HepG2 (cell line): ENCODE measurements around the gene LSM12. TPM values are rescaled to one million over a fixed set of nuclear protein-coding genes. Genes with fewer than 3 reads are reported as not detected.

ENCODE experiments used
- BATF2 ChIP-seq: sonication (generic); formaldehyde crosslinking; IDR thresholded peaks from 2 replicates; pipeline ENCODE4 v1.8.0; 2022; ENCODE audit warnings: mild to moderate bottlenecking, missing genetic modification reagents, moderate library complexity
- FOXA3 ChIP-seq: IDR thresholded peaks from 2 replicates; pipeline ENCODE4 v1.6.1; 2016; ENCODE audit warnings: missing genetic modification reagents, missing compliant biosample characterization
- MNT ChIP-seq: fragments of 450-650 bp; IDR thresholded peaks from 2 replicates; pipeline ENCODE4 v1.6.1; 2016
- NCOR1 ChIP-seq: fragments of 200-600 bp; sonication (generic); IDR thresholded peaks from 2 replicates; pipeline ENCODE4 v1.7.0; 2017; ENCODE audit warnings: antibody characterized with exemption, low read length, borderline replicate concordance
- RBAK ChIP-seq: sonication (generic); formaldehyde crosslinking; IDR thresholded peaks from 2 replicates; pipeline ENCODE4 v1.5.1; 2020; ENCODE audit warnings: mild to moderate bottlenecking, missing genetic modification reagents
- SSRP1 ChIP-seq: IDR thresholded peaks from 2 replicates; pipeline ENCODE4 v1.6.1; 2016; ENCODE audit warnings: control low read depth
- ZFP36L1 ChIP-seq: sonication (generic); formaldehyde crosslinking; IDR thresholded peaks from 2 replicates; pipeline ENCODE4 v1.8.0; 2022; ENCODE audit warnings: mild to moderate bottlenecking, missing genetic modification reagents, moderate library complexity
- ZFP62 ChIP-seq: sonication (generic); formaldehyde crosslinking; IDR thresholded peaks from 2 replicates; pipeline ENCODE4 v1.4.0; 2020; ENCODE audit warnings: missing genetic modification reagents
- ZNF20 ChIP-seq: sonication (generic); formaldehyde crosslinking; IDR thresholded peaks from 2 replicates; pipeline ENCODE4 v1.4.0; 2020; ENCODE audit warnings: mild to moderate bottlenecking, moderate library complexity, missing genetic modification reagents
- polyA plus RNA-seq, 8 experiments: library from polyadenylated mRNA; depleted of rRNA in 3 of 8; stranded (reverse) in 7 of 8; unstranded in 1 of 8; fragments of >200 nt; fragmentation: Illumina TruSeq in 4 of 8; extraction: Trizol in 4 of 8; gene quantifications; 2 replicates each; pipeline versions ENCODE4 v1.2.1 to v1.2.3, GENCODE V29; 2011 to 2016; ENCODE audit warnings: low read depth in 4 of 8, missing spikeins in 1 of 8, mixed read lengths in 1 of 8; ENCODE audit not compliant: insufficient read depth in 1 of 8
- total RNA-seq, 5 experiments: library from RNA; depleted of rRNA; stranded (reverse); fragments of >200 nt; fragmentation: Illumina TruSeq; extraction: Trizol; gene quantifications; 2 replicates each; pipeline ENCODE4 v1.2.3, GENCODE V29; 2016; ENCODE audit warnings: low read depth in 1 of 5
- TF ChIP-seq, protein P1 (sequence below): sonication (generic); formaldehyde crosslinking; IDR thresholded peaks from 2 replicates; pipeline ENCODE4 v1.8.1; 2023; ENCODE audit warnings: missing genetic modification reagents, inconsistent platforms, borderline replicate concordance
- TF ChIP-seq, protein P2 (sequence below): sonication (generic); formaldehyde crosslinking; IDR thresholded peaks from 2 replicates; pipeline ENCODE4 v1.4.0; 2020; ENCODE audit warnings: missing genetic modification reagents
- TF ChIP-seq, protein P3 (sequence below): sonication (generic); formaldehyde crosslinking; IDR thresholded peaks from 2 replicates; pipeline ENCODE4 v1.4.0; 2020; ENCODE audit warnings: missing genetic modification reagents

Gene LSM12
- total and polyA plus RNA-seq, 2 of the 13 experiments (the other 11 are each of a cell fraction or from before 2014, with no cell fraction given), result 52.8 to 55.7 TPM

DNA sequence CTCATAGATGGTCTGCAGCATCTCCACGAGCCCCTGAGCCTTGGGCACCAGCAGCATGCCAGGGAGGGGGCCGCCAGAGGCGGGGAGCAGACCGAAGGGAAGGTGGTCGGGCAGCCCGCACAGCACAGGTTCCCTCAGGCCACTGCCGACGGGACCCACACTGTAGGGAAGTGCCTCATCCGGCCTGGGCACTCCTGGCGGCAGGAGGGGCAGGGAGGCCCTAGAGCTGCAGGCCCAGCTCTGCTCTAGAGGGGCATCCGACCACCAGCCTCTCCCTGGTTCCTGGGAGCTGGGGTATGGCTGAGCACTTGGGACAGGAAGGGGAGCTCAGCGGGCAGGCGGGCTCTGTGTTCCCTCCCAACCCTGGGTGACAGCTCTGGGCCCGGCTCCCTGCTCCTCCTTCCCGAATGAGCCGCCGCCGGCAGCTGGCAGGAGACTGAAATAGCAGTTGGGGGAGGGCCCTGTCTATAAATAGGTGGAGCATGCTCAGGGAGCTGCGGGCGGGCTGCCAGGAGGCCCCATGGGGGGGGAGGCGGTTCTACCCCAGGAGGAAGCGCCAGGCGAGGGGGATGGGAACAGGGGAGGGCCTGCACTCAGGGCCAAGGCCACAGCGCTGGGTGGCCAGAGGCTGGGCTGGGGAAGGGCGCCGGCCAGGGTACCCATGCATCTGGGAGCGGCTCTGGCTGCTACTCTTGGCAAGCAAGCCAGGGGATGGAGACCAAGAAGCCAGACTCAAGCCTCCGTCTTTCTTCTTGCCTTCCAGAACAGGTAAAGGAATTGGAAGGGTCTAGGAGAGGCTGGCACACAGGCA lies 44.6 kb upstream of the LSM12 start (continued):
- no peak for TF ChIP-seq ZFP62 (CRISPR knock-in tag)
- no peak for TF ChIP-seq SSRP1 (CRISPR knock-in tag)
- TF ChIP-seq ZNF20 (CRISPR knock-in tag), result no peak
- no peak for TF ChIP-seq RBAK (CRISPR knock-in tag)
- peak; percentile 99 for TF ChIP-seq ZFP36L1 (CRISPR knock-in tag)
- TF ChIP-seq, protein P1, sequence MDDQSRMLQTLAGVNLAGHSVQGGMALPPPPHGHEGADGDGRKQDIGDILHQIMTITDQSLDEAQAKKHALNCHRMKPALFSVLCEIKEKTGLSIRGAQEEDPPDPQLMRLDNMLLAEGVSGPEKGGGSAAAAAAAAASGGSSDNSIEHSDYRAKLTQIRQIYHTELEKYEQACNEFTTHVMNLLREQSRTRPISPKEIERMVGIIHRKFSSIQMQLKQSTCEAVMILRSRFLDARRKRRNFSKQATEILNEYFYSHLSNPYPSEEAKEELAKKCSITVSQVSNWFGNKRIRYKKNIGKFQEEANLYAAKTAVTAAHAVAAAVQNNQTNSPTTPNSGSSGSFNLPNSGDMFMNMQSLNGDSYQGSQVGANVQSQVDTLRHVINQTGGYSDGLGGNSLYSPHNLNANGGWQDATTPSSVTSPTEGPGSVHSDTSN (CRISPR knock-in tag), result no peak
- TF ChIP-seq, protein P2, sequence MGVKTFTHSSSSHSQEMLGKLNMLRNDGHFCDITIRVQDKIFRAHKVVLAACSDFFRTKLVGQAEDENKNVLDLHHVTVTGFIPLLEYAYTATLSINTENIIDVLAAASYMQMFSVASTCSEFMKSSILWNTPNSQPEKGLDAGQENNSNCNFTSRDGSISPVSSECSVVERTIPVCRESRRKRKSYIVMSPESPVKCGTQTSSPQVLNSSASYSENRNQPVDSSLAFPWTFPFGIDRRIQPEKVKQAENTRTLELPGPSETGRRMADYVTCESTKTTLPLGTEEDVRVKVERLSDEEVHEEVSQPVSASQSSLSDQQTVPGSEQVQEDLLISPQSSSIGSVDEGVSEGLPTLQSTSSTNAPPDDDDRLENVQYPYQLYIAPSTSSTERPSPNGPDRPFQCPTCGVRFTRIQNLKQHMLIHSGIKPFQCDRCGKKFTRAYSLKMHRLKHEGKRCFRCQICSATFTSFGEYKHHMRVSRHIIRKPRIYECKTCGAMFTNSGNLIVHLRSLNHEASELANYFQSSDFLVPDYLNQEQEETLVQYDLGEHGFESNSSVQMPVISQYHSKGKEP (CRISPR knock-in tag), result peak; percentile 78; the same call in 1 of the 2 replicates
- peak; percentile 86 for TF ChIP-seq FOXA3 (CRISPR knock-in tag)
- TF ChIP-seq, protein P3, sequence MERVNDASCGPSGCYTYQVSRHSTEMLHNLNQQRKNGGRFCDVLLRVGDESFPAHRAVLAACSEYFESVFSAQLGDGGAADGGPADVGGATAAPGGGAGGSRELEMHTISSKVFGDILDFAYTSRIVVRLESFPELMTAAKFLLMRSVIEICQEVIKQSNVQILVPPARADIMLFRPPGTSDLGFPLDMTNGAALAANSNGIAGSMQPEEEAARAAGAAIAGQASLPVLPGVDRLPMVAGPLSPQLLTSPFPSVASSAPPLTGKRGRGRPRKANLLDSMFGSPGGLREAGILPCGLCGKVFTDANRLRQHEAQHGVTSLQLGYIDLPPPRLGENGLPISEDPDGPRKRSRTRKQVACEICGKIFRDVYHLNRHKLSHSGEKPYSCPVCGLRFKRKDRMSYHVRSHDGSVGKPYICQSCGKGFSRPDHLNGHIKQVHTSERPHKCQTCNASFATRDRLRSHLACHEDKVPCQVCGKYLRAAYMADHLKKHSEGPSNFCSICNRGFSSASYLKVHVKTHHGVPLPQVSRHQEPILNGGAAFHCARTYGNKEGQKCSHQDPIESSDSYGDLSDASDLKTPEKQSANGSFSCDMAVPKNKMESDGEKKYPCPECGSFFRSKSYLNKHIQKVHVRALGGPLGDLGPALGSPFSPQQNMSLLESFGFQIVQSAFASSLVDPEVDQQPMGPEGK, result peak; percentile 100
- TF ChIP-seq BATF2 (CRISPR knock-in tag), result peak; percentile 71; the same call in 1 of the 2 replicates
- TF ChIP-seq NCOR1, result peak; percentile 95
- TF ChIP-seq MNT, result peak; percentile 72
